HG02759 (cell line): ENCODE data around the gene WDR36.

Experiments
- ATAC-seq: cut with Tn5 transposase; IDR thresholded peaks from one replicate; pipeline ENCODE4 v1.9.1; 2021; ENCODE audit warnings: mild to moderate bottlenecking, moderate library complexity; ENCODE audit not compliant: unreplicated experiment

The WDR36 gene

DNA sequence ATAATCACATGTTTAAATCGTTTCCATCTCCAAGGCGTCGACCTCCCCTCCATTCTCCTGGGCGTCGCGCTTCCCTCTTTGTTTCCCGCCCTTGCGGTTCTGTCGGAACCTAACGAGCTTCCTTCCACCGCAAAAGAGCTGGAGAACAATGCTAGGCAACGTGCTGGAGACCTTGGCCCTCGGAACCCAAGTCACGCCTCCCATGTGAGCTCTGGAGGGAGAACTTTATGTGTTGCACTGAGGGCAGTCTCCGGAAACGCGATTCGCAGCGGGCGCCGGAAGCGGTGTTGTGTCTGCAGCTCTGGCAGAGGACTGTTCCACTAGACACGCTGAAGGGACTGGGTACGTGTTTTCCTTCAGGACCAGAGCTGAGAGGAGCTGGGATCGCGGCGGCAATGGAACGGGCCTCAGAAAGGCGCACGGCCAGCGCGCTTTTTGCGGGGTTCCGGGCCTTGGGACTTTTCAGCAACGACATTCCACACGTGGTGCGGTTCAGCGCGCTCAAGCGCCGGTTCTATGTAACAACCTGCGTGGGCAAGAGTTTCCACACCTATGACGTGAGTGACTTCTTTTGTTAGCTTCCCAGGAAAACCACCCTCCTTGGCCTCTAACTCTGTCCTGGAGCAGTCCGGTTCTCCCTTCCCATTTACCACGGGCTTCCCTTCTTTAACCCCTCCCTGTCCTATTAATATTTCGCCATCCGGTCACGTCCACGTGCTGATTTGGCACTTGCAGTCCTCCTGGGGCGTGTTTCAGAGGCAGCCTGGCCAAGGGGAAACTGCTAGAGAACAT is at the start of gene WDR36:
Gene WDR36, plus strand, starts transcription at position 287 of the 792 bp plus-strand sequence. Its CDS starts 109 bp downstream, at position 396.
- ATAC-seq: peak; percentile 95

GRCh38 chr5:111043712-111044506 is 48.2 kb upstream of the WDR36 start:
- ATAC-seq: no peak

- ATAC-seq: no peak
These were observed 34.1 kb upstream of the WDR36 start for GRCh38 chr5:111058064-111058463.

DNA sequence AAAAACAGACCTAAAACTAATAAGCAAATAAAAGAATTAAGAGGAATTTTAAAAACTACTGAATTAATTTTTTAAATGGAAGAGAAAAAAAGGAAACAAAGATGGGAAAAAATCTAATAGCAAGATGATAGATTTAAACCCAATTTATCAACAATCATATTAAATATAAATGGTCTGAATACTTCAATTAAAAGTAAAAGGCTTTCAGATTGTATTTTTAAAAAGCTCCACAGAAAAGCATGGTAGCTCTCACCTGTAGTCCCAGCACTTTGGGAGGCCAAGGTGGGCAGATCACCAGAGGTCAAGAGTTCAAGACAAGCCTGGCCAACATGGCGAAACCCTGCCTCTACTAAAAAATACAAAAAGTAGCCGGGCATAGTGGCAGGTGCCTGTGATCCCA is 32.0 kb upstream of the WDR36 start:
- ATAC-seq: no peak

GRCh38 chr5:111061618-111062017 is 30.5 kb upstream of the WDR36 start:
- no peak for ATAC-seq

- peak; percentile 70 for ATAC-seq
These were observed 28.3 kb upstream of the WDR36 start for GRCh38 chr5:111063709-111064322.

GRCh38 chr5:111066261-111066938 is 25.7 kb upstream of the WDR36 start:
- no peak for ATAC-seq

- ATAC-seq: no peak
These were observed 23.9 kb upstream of the WDR36 start for GRCh38 chr5:111068213-111068612.

DNA sequence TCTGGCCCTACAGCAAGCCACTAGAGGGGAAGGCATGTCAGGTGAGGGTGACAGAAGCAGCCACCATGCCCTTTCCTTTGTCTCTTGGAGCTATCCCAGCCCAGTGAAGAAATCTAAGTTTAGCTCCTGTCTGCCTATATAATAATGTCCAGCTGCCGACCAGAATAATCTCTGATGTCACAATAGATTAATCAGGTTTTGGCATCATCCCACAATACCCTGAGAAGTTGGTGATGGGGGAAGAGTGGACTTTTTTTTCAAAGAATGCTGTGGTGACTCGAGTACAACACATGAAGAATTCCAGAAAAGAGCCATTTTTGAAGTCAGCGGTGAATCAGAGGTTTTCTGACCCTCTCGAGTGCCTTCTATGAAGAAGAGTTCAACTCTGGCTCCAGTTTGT is 22.3 kb upstream of the WDR36 start:
- ATAC-seq: no peak

DNA sequence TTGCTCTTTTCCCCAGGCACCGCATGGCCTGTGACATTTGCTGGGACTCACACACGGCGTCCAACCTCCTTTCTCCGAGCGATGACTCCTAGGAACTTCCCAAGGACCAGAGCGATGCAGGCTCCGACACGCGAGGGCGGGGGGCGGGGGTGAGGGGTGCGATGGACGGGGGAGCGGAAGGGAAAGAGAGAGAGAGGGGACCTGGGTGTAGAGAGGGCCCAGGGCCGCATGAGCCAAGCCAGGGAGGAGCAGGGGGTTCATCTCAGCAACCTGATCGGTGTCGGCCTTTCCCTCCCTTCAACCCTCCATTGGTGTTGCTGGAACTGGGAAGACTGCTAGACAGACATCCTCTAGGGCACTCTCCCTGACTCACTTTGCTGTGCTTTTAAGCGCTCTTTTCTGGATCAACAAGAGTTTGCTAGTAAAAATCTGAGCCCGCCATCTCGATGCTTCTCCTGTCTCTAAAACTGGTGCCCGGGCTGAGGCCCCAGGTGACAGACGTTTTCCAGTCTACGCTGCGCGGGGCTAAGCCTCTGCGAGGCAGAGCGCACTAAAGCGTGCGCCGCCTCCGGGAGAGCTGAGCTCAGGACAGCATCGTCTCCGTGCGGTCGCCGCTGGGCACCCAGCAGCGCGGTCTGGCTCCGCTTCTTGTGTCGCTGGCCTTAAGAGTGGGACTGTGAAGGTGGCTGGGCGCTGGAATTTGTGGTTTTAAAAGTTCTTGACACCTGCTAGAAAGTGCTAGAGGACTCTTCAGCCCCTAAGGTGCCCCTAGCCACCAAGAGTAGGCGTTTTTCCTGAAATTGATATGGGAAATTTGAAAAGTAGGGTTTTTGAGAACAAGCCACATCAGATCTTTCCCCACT is 21.6 kb upstream of the WDR36 start:
- ATAC-seq: peak; percentile 31

DNA sequence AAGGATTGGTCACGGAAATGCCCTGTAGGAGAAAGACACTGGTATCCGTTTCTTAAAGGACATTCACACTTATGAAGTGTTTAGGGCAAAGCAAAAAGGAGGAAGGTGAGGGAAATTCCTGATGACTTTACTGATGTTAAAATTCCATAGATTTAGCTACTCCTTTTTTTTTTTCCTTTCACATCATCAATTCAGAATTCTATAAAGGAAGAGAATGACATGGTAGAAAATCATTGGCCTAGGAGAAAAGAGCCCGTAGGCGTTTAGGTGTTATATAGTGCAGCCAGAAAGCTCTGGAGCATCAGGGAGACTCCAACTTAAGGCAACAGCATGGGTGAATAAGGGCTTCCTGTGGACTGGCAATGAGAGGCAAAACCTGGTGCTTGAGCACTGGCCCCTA is 20.7 kb upstream of the WDR36 start, which contains the start of gene TSLP:
Gene TSLP, plus strand, starts transcription at position 301 of the 400 bp plus-strand sequence. CDS start 178 bp downstream, outside the sequence.
- ATAC-seq: no peak

- peak; percentile 87 for ATAC-seq
These were observed 19.0 kb upstream of the WDR36 start for GRCh38 chr5:111072949-111073682.

- no peak for ATAC-seq
These were observed 17.9 kb upstream of the WDR36 start for GRCh38 chr5:111074244-111074643.

DNA sequence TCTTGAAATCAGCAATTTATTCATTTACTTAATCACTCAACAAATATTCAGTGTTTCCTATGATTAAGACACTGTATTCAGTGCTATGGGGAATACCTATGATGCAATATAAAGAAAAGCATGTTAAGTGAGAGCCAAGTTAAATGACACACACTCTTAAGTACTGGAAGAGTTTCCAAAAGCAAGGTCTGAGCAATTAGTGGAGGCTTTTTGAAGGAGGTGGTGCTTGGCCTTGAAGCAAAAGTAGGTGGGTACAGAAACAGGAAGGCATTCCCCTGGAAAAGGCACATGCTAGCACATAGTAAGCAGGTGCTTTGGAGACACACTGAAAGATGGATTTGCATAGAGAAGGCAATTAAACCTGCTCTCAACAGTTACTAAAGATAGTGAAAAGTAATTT is 16.6 kb upstream of the WDR36 start:
- ATAC-seq: no peak

GRCh38 chr5:111076091-111076490 is 16.1 kb upstream of the WDR36 start:
- no peak for ATAC-seq

GRCh38 chr5:111077678-111078077 is 14.5 kb upstream of the WDR36 start:
- ATAC-seq: no peak

DNA sequence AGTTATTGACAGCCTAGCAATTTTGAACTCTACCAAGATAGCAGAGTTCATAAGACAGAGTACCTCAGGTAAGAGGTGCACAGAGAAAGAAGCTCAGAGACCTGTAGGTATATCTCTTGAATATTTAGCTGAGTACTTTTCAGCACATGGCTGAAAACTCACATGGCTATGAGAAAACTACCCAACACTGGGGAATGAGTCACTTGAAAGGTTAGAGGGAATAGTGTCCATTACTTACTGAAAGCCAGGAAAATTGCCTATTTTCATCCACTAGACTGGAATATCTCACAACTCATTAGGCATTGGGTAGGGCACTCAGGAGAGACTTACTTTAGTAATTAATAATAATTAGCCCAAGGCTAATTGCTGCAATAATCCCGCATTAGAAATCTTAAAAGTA is 12.3 kb upstream of the WDR36 start:
- no peak for ATAC-seq

DNA sequence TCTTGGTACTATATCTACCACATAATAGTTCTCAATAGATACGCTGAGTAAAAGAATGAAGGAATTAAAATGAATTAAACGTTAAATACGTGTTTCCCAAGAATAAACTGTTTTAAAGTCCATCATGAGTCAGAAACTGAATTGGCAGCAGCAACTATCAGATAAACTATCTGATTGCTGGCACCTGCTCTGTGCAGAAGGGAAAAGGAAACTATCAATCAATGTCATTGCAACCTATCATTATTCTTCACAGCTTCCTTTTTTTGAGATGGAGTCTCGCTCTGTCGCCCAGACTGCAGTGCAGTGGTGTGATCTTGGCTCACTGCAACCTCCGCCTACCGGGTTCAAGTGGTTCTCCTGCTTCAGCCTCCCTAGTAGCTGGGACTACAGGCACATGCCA is 8.8 kb upstream of the WDR36 start:
- ATAC-seq: no peak

- ATAC-seq: no peak
These were observed 3.8 kb downstream of the WDR36 start for GRCh38 chr5:111095982-111096381.
